NCI-H2227 treated with DMSO at 0.1 percent for 48 hours (cell line): ENCODE measurements around the gene DOCK6.
"Not testable (repeated sequence)": the region's sequence is repeated elsewhere in the genome, so short reads cannot be mapped to it uniquely, and the experiment has no call there.

ENCODE experiments used
- DNase-seq: peaks from one replicate; lab custom pipeline; 2025; lab: John Stamatoyannopoulos, UW

Gene DOCK6

GRCh38 chr19:11196406-11197287 lies 65.7 kb downstream of the DOCK6 start:
- DNase-seq, result no peak

DNA sequence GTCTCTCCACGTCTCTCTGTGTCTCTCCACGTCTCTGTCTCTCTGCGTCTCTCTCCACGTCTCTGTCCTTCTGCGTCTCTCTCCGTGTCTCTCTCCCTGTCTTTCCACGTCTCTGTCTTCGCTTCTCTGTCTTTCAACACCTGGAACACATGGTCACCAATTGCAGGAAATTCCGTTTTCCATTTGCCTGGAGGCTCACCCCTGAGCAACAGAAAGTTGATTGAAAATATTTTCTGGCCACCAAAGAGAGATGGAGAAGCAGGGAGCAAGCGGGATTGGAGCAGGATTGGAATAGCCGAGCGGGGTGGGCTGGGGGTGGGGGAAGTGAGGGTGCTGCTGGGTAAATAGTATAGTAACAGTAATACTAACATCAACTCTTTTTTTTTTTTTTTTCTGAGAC lies 66.6 kb downstream of the DOCK6 start:
- DNase-seq, result no peak

DNA sequence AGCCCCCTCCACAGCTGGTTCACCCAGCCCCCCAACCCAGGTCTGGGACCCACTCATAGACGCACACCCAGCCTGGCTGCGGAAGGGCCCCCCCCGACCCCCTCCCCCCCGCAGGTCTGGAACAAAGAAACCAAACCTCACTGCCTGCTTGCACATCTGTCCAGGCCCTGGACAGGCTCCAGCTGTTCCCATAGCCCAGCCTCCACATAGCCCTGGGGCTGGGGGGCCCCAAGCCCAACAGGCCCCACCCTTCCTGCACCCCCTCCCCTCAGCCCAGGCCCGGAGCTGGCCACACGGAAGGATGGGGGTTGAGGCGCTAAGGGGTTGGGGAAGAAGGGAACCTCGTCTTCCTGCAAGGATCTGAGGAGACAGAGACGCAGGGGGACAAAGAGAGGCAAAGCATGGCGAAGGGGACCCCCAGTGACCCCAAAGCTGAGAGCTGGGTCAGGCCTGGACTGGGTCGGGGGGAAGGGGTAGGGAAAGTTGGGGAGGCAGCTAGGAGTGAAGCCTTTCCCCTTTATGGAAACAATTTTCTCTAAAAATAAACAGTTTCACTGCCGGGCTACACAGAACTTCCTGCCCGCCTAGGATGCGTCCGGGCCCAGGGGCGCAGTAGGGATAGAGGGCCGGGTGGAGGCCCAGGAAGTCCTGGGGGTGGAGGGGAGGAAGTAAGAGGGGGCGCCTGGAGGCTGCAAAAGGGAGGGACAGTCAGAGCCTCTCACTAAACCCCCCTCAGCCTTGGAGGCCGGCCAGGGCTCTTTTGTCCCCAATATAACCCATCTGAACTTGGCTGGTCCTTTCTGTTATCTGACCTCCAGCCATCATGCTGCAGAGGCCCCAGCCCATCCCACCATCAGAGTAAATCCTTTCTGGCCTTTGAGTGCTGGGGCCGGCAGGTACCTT lies 67.4 kb downstream of the DOCK6 start:
- no peak for DNase-seq

- no peak for DNase-seq
These were observed 68.2 kb downstream of the DOCK6 start for GRCh38 chr19:11194173-11194572.

- DNase-seq, result no peak
These were observed 69.1 kb downstream of the DOCK6 start for GRCh38 chr19:11192957-11193939.

DNA sequence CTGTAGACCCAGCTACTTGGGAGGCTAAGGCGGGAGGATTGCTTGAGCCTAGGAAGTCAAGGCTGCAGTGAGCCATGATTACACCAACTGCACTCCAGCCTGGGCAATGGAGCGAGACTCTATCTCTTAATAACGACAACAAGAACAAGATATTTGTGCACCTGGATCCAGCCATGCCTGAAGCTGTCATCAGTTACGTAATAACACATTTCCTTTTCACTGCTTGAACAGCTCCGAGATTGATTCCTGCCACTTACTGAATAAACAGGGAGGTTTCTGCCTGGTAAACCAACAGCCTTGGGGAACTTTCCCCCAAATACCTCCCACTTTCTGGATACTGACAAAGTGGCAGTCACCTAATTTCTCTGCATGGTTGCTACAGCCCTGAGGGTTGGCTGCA lies 70.4 kb downstream of the DOCK6 start:
- no peak for DNase-seq

GRCh38 chr19:11191273-11191755 lies 71.0 kb downstream of the DOCK6 start:
- DNase-seq, result no peak

- DNase-seq, result no peak
These were observed 71.8 kb downstream of the DOCK6 start for GRCh38 chr19:11190501-11190900.

GRCh38 chr19:11187441-11187840 lies 74.9 kb downstream of the DOCK6 start:
- no peak for DNase-seq

DNA sequence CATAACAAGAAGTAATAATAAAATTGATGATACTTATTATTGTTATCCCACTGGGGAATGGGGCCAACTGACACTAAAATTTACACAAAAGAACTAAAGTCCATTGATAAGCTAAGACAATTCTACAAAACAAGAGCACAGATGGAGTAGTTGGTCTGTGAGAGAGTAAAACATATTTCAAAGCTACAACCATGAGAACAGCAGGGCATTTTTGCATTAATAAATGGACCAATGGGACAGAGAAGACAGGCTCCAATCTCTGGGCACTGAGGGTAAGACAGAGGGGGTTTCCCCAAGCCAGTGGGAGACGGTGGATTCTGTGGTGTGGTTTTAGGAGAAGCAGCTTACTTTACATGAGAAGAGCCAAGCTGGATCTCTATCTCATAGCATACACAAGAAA lies 79.3 kb downstream of the DOCK6 start:
- DNase-seq, result no peak

DNA sequence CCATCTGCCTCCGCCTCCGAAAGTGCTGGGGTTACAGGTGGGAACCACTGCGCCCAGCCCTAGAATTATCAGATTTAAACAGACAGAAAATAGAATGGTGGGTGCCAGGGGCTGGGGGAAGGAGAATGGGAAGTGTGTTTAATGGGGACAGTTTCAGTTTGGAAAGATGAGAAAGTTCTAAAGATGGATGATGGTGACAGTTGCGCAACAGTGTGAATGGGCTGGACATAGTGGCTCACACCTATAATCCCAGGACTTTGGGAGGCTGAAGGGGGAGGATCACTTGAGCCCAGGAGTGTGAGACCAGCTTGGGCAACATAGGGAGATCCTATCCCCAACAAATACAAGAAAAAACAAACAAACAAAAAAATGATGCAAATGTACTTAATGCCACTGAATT lies 80.8 kb downstream of the DOCK6 start:
- no peak for DNase-seq

- DNase-seq, result not testable (repeated sequence)
These were observed 81.3 kb downstream of the DOCK6 start for GRCh38 chr19:11180975-11181374.

GRCh38 chr19:11180346-11180745 lies 82.0 kb downstream of the DOCK6 start:
- DNase-seq, result no peak

DNA sequence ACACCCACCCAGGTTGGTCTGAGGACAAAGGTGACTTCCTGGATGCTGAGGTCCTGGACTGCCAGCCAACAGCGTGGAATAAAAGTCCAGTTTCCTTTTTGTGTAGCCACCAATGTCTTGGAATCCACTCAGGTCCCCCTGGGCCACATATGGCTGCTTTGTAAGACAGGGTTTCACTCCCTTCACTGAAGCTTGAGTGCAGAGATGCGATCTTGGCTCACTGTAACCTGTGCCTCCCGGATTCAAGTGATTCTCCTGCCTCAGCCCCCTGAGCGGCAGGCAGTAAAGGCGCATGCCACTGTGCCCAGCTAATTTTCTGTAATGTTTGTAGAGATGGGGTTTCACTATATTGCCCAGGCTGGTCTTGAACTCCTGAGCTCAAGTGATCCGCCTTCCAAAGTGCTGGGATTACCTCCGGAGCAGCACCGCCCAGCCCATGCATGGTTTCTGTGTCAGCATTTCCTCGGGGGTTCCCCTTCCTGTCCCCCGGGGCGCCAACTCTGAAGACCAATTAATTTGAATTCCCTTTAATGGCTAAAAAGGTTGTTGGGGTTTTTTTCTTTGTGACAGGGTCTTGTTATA lies 82.5 kb downstream of the DOCK6 start:
- no peak for DNase-seq

- DNase-seq, result not testable (repeated sequence)
These were observed 83.2 kb downstream of the DOCK6 start for GRCh38 chr19:11179145-11179465.

DNA sequence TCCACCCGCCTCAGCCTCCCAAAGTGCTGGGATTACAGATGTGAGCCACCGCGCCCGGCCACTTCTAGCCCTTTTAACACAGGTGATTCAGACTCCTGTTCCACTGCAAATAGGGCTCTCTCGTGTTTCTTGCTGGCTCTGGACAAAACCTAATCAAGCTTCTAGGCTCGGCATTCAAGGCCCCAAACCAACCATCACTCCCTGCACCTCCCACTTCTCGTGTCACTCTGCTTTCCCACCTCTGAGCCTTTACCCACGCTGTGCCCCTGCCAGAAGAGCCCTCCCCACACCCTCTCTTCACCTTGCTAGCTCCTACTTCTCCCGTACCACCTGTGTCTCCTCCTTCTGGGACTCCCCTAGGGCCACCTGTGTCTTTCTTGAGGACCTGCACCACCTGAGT lies 84.7 kb downstream of the DOCK6 start:
- no peak for DNase-seq

GRCh38 chr19:11176466-11177193 lies 85.7 kb downstream of the DOCK6 start:
- DNase-seq, result no peak

DNA sequence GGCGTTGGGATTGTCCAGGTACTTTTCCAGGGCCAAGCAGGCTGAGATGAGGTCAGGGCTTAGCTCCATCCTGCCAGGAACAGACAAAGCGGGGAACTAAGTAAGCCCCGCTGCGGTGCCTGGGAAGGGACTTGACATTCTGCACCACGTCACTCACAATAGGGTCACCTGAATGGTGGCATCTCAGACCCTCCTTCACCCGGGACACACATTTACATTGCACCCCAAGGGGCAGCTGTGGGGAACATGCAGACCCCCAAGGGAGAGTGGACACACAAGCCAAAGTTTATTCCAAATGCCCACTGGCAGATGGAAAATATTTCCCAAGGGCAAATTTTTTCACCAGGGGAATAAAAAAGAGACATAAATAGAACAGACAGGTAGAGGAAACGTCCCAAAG lies 86.4 kb downstream of the DOCK6 start:
- DNase-seq, result no peak

DNA sequence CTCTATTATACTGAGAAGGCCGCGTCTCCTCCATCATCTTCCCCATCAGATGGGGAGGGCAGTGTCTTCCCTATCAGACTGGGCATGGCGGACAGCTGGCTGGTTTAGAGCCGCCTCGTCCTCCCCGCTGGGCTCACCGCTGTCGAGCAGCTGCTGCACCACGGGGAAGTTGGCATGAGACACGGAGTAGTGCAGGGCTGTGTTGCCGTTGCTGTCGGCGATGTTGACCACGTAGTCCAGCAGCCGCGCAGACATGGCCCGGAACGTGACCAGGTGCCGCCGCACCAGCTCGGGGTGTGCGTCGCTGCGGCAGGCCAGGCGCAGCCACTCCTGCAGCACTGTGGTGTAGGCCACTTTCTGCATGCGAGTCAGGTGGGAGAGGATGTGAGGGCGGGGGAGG lies 88.0 kb downstream of the DOCK6 start:
- DNase-seq, result no peak

DNA sequence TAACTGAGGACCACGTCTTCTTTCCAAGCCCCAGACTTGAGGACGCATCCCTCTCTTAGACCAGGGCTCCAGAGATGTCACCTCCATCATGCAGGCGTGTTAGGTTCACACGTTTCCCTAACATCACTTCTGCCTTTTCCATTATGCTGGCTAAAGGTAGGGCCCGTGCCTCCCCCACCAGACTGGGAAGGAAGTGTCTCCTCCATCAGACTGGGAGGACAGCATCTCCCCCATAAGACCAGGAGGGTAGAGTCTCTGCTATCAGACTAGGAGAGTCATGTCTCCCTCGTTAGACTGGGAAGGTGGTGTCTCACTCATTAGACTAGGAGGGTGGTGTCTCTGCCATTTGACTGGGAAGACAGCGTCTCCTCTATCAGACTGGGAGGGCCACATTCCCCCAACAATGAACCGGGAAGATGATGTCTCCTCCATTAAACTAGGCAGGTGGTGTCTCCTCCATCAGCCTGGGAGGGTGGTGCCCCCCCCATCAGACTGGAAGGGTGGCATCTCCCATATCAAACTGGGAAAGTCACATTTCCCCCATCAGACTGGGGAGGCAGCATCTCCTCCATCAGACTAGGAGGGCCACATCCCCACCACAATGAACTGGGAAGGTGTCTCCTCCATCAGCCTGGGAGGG lies 88.7 kb downstream of the DOCK6 start:
- DNase-seq, result no peak
